GM12878 (cell line): ENCODE measurements around the gene OR56A5.

Experiments used
- CBFB ChIP-seq: IDR thresholded peaks from 2 replicates; pipeline ENCODE4 v1.6.1; 2016; ENCODE audit warnings: antibody characterized with exemption, low read depth
- FOS ChIP-seq: IDR thresholded peaks from 3 replicates; pipeline ENCODE4 v1.6.1; 2011; ENCODE audit warnings: borderline replicate concordance; ENCODE audit not compliant: insufficient read length; ENCODE audit errors: extremely low read depth
- POLR2AphosphoS5 ChIP-seq: IDR thresholded peaks from 2 replicates; pipeline ENCODE4 v1.6.1; 2011; ENCODE audit warnings: mild to moderate bottlenecking, low read length, inconsistent platforms
- SPI1 ChIP-seq: IDR thresholded peaks from 2 replicates; pipeline ENCODE4 v1.6.1; 2011; ENCODE audit warnings: low read depth, mild to moderate bottlenecking, low read length, moderate library complexity, borderline replicate concordance; ENCODE audit not compliant: insufficient read depth
- ZNF384 ChIP-seq: IDR thresholded peaks from 2 replicates; pipeline ENCODE4 v1.6.1; 2012; ENCODE audit warnings: low read depth, mild to moderate bottlenecking, low read length, improper control_type of control experiment, borderline replicate concordance

DNA sequence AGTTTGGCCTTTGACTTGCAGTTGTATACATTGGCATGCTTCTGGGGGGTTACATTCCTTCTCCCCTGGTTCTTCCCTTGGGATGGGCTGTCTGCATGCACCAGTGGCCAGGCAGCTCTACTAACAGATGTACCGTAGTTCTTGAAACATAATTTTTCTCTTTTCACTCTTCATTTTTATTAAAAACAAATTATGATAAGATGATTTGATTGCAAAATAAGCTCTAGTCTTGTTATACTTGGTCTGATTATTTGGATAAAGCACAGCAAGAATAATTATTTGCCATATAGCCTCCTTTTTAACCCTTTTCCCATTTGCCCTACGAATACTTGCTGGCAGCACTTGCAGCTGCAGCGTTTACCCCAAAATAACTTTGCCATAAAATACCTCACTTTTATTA lies 12.7 kb downstream of the OR56A5 start:
- TF ChIP-seq SPI1: no peak
- TF ChIP-seq POLR2AphosphoS5: no peak
- no peak for TF ChIP-seq ZNF384
- no peak for TF ChIP-seq FOS
- TF ChIP-seq CBFB: no peak
